GM18505 (cell line): ENCODE measurements around the gene SNTN.

Experiments used
- ATAC-seq: cut with Tn5 transposase; IDR thresholded peaks from one replicate; pipeline ENCODE4 v1.9.1; 2021; ENCODE audit not compliant: unreplicated experiment
- POLR2A ChIP-seq: IDR thresholded peaks from 4 replicates; pipeline ENCODE4 v1.6.1; 2011; ENCODE audit warnings: borderline replicate concordance; ENCODE audit not compliant: insufficient read depth, insufficient read length; ENCODE audit errors: extremely low read depth

Gene SNTN

GRCh38 chr3:63689285-63689684 is 36.8 kb downstream of the SNTN start:
- no peak for TF ChIP-seq POLR2A
- no peak for ATAC-seq

GRCh38 chr3:63693351-63693750 is 40.9 kb downstream of the SNTN start:
- TF ChIP-seq POLR2A = no peak

GRCh38 chr3:63705092-63705645 is 52.7 kb downstream of the SNTN start:
- no peak for TF ChIP-seq POLR2A
- ATAC-seq = no peak

More at GRCh38 chr3:63693351-63693750, 40.9 kb downstream of the SNTN start:
- ATAC-seq = no peak

- ATAC-seq = no peak
- TF ChIP-seq POLR2A = no peak
Measured at GRCh38 chr3:63706321-63707085, 54.0 kb downstream of the SNTN start.

- no peak for TF ChIP-seq POLR2A
- no peak for ATAC-seq
Measured at GRCh38 chr3:63707731-63708130, 55.3 kb downstream of the SNTN start.

GRCh38 chr3:63709576-63709975 is 57.1 kb downstream of the SNTN start:
- no peak for TF ChIP-seq POLR2A
- ATAC-seq = no peak
